Endothelial cell of umbilical vein (primary cell): ENCODE measurements around the gene PGM2L1. TPM values are rescaled to one million over a fixed set of nuclear protein-coding genes. Genes with fewer than 3 reads are reported as not detected.

Experiments
- BruUV-seq: library from RNA; stranded (reverse); fragments of 400-500 nt; replicated peaks from 2 replicates; lab custom pipeline; 2021; lab: Mats Ljungman, UMichigan
- CTCF ChIA-PET: fragments of 300-600, 350-600 bp; sonication (Branson Sonifier 250); formaldehyde crosslinking; loops from one replicate; lab custom pipeline; 2021; ENCODE audit warnings: antibody characterized with exemption, inconsistent platforms; lab: Charles Lee
- POLR2A ChIA-PET: fragments of 300-600, 350-600 bp; sonication (Branson Sonifier 250); formaldehyde crosslinking; loops from one replicate; lab custom pipeline; 2021; ENCODE audit warnings: antibody characterized with exemption, inconsistent platforms; lab: Charles Lee
- DNase-seq: peaks from one replicate; pipeline ENCODE4 v3.0.0-alpha.2; 2011; ENCODE audit warnings: low read depth, low spot score
- FAIRE-seq: peaks from 2 replicates; lab custom pipeline; 2011; peaks lifted over from hg19 to GRCh38; lab: Jason Lieb, UNC
- H2AFZ ChIP-seq: 2 replicates; pipeline ENCODE4 v1.6.0; 2012; ENCODE audit warnings: low read depth, low read length, control low read depth, inconsistent platforms
- H3K27ac ChIP-seq: 2 replicates; pipeline ENCODE4 v1.5.1; 2011; ENCODE audit warnings: low read depth, mild to moderate bottlenecking, control low read depth, low read length, moderate library complexity; ENCODE audit not compliant: insufficient read depth
- H3K27me3 ChIP-seq, 2 experiments: 2 replicates each; pipeline versions ENCODE4 v1.6.0 to v1.6.1; 2011; ENCODE audit warnings: low read length in 2 of 2, mixed read lengths in 1 of 2; ENCODE audit not compliant: control insufficient read depth in 2 of 2, insufficient read depth in 2 of 2
- H3K36me3 ChIP-seq, 2 experiments: 2 replicates in 1 of 2; 3 replicates in 1 of 2; pipeline ENCODE4 v1.5.1; 2011; ENCODE audit warnings: low read length in 2 of 2, mild to moderate bottlenecking in 1 of 2, moderate library complexity in 1 of 2; ENCODE audit not compliant: control insufficient read depth in 2 of 2, insufficient read depth in 2 of 2; ENCODE audit errors: extremely low read depth in 1 of 2
- H3K4me1 ChIP-seq: 3 replicates; pipeline ENCODE4 v1.5.1; 2011; ENCODE audit warnings: mild to moderate bottlenecking, low read length; ENCODE audit not compliant: control insufficient read depth, insufficient read depth; ENCODE audit errors: extremely low read depth
- H3K4me2 ChIP-seq: 2 replicates; pipeline ENCODE4 v1.6.1; 2011; ENCODE audit warnings: low read length, control low read depth, mixed read lengths; ENCODE audit not compliant: insufficient read depth
- H3K4me3 ChIP-seq, 3 experiments: fragments of 200-600 bp in 1 of 3; sonication (generic), shearing (Covaris generic) in 1 of 3; replicated peaks in 1 of 3; 2 replicates each; pipeline ENCODE4 v1.5.1; 2011 to 2016; ENCODE audit warnings: control low read depth in 3 of 3, low read length in 3 of 3, mild to moderate bottlenecking in 2 of 3, inconsistent platforms in 1 of 3, low read depth in 1 of 3, moderate library complexity in 1 of 3; ENCODE audit not compliant: insufficient read depth in 1 of 3
- H3K79me2 ChIP-seq: 2 replicates; pipeline ENCODE4 v1.6.0; 2012; ENCODE audit warnings: low read length, inconsistent platforms; ENCODE audit not compliant: control insufficient read depth, insufficient read depth
- H3K9ac ChIP-seq: replicated peaks from 2 replicates; pipeline ENCODE3; 2011; ENCODE audit warnings: low read length, control low read depth; ENCODE audit not compliant: insufficient read depth; ENCODE audit errors: extremely low read depth
- H3K9me1 ChIP-seq: replicated peaks from 3 replicates; pipeline ENCODE4 v1.6.0; 2011; ENCODE audit warnings: mild to moderate bottlenecking, low read length; ENCODE audit not compliant: control insufficient read depth, insufficient read depth; ENCODE audit errors: extremely low read depth
- H3K9me3 ChIP-seq: replicated peaks from 2 replicates; pipeline ENCODE4 v1.5.1; 2012; ENCODE audit warnings: low read length, inconsistent platforms; ENCODE audit not compliant: control insufficient read depth, insufficient read depth
- H4K20me1 ChIP-seq: replicated peaks from 2 replicates; pipeline ENCODE3; 2011; ENCODE audit warnings: mild to moderate bottlenecking, low read length; ENCODE audit not compliant: control insufficient read depth, insufficient read depth; ENCODE audit errors: extremely low read depth
- EZH2 ChIP-seq: IDR thresholded peaks from 2 replicates; pipeline ENCODE4 v1.6.1; 2012; ENCODE audit warnings: borderline replicate concordance, low read depth, mild to moderate bottlenecking, moderate library complexity, low read length, inconsistent platforms; ENCODE audit not compliant: severe bottlenecking
- FOS ChIP-seq: IDR thresholded peaks from 2 replicates; pipeline ENCODE4 v1.6.1; 2011; ENCODE audit warnings: mild to moderate bottlenecking, low read length, moderate library complexity, borderline replicate concordance; ENCODE audit not compliant: insufficient read depth
- GATA2 ChIP-seq: IDR thresholded peaks from 2 replicates; pipeline ENCODE4 v1.7.0; 2011; ENCODE audit warnings: low read depth, mild to moderate bottlenecking, moderate library complexity, mixed read lengths, low read length; ENCODE audit not compliant: insufficient read length, insufficient read depth
- JUN ChIP-seq: IDR thresholded peaks from 2 replicates; pipeline ENCODE4 v1.6.1; 2011; ENCODE audit warnings: borderline replicate concordance, low read depth; ENCODE audit not compliant: insufficient read length, insufficient read depth
- MYC ChIP-seq: IDR thresholded peaks from one replicate; pipeline ENCODE4 v1.6.1; 2011; ENCODE audit warnings: mild to moderate bottlenecking, low read depth, low read length
- POLR2A ChIP-seq: IDR thresholded peaks from 2 replicates; pipeline ENCODE4 v1.6.1; 2012; ENCODE audit warnings: low read depth, mild to moderate bottlenecking, control low read depth, low read length
- POLR2AphosphoS5 ChIP-seq: IDR thresholded peaks from 2 replicates; pipeline ENCODE4 v1.6.1; 2012; ENCODE audit warnings: low read depth, mild to moderate bottlenecking, control low read depth, low read length, moderate library complexity; ENCODE audit not compliant: insufficient read depth
- dilution Hi-C: fragments of 300-500 bp; cut with MboI; formaldehyde crosslinking; loops from one replicate; pipeline ENCODE4 v1.15.0; 2019; ENCODE audit warnings: low sequenced_read_pairs; ENCODE audit not compliant: extremely low pct_ligation_motif_present
- intact Hi-C: fragments of 100-400 bp; cut with micrococcal nuclease; formaldehyde crosslinking; loops from one replicate; pipeline ENCODE4 v1.10.0; 2022
- polyA plus RNA-seq, 4 experiments: library from polyadenylated mRNA; depleted of rRNA in 3 of 4; stranded (reverse) in 3 of 4; unstranded in 1 of 4; fragments of >200 nt; gene quantifications; 2 replicates each; pipeline versions ENCODE4 v1.2.1 to v1.2.3, GENCODE V29; 2011 to 2012; ENCODE audit warnings: missing spikeins in 1 of 4
- total RNA-seq: library from RNA; stranded (reverse); gene quantifications from 2 replicates; pipeline ENCODE4 v1.2.3, GENCODE V29; 2021
- TF ChIP-seq, protein P1 (sequence below), 2 donors: IDR thresholded peaks; 1 replicate in 1 of 2; 2 replicates in 1 of 2; pipeline ENCODE4 v1.5.1; 2011; ENCODE audit warnings: low read length in 2 of 2, mild to moderate bottlenecking in 2 of 2, moderate library complexity in 2 of 2, control low read depth in 1 of 2, inconsistent platforms in 1 of 2, low read depth in 1 of 2; ENCODE audit not compliant: insufficient read depth in 1 of 2; ENCODE audit errors: extremely low read depth in 1 of 2
- TF ChIP-seq, protein P2 (sequence below): IDR thresholded peaks from 2 replicates; pipeline ENCODE4 v1.6.1; 2011; ENCODE audit not compliant: insufficient read depth, insufficient read length

Gene PGM2L1
- total and polyA plus RNA-seq, 2 donors (not counting 3 experiments of a cell fraction or from before 2014, with no cell fraction given) = 7.9 to 31.4 TPM

GRCh38 chr11:74333193-74333592 is 65.0 kb downstream of the PGM2L1 start:
- H3K79me2 ChIP-seq = no peaks in the 10 kb centered on the region
- TF ChIP-seq, protein P1, sequence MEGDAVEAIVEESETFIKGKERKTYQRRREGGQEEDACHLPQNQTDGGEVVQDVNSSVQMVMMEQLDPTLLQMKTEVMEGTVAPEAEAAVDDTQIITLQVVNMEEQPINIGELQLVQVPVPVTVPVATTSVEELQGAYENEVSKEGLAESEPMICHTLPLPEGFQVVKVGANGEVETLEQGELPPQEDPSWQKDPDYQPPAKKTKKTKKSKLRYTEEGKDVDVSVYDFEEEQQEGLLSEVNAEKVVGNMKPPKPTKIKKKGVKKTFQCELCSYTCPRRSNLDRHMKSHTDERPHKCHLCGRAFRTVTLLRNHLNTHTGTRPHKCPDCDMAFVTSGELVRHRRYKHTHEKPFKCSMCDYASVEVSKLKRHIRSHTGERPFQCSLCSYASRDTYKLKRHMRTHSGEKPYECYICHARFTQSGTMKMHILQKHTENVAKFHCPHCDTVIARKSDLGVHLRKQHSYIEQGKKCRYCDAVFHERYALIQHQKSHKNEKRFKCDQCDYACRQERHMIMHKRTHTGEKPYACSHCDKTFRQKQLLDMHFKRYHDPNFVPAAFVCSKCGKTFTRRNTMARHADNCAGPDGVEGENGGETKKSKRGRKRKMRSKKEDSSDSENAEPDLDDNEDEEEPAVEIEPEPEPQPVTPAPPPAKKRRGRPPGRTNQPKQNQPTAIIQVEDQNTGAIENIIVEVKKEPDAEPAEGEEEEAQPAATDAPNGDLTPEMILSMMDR (IDR thresholded peaks at IDR 0.05; ENCODE audit: extremely low read depth in 1 of 2, insufficient read depth in 1 of 2, low read depth in 1 of 2, low read length in 2 of 2) = no peak
- TF ChIP-seq MYC = no peak
- TF ChIP-seq GATA2 = no peak
- no peak for TF ChIP-seq POLR2A
- no peak for TF ChIP-seq EZH2
- TF ChIP-seq, protein P2, sequence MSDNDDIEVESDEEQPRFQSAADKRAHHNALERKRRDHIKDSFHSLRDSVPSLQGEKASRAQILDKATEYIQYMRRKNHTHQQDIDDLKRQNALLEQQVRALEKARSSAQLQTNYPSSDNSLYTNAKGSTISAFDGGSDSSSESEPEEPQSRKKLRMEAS = no peak
- TF ChIP-seq POLR2AphosphoS5 = no peak
- no peak for TF ChIP-seq FOS
- TF ChIP-seq JUN = no peak
- H3K27me3 ChIP-seq = no peaks in the 10 kb centered on the region
- no peak overlapping the region for H2AFZ ChIP-seq
- H3K9me3 ChIP-seq = no peaks in the 10 kb centered on the region
- DNase-seq (no peak), FAIRE-seq (no peak)
- peaks cover 2 to 4% of the 10 kb centered on the region in 2 experiments for H3K36me3 ChIP-seq
- H3K27ac ChIP-seq = no peak overlapping the region
- H3K4me1 ChIP-seq = peaks cover 40% of the 10 kb centered on the region
- POLR2A ChIA-PET = no interaction called here
- no peak overlapping the region for H3K4me3 ChIP-seq
- CTCF ChIA-PET = interaction anchor here (0.7 to 3.2 kb wide), 7 partner anchors 11 to 116 kb away, joined by 3 to 13 read pairs (median 5); no protein-coding TSS in a partner anchor
- H3K4me2 ChIP-seq = no peak overlapping the region
- intact Hi-C loops (no loop called here), dilution Hi-C loops (no loop called here)
- H4K20me1 ChIP-seq = no peaks in the 10 kb centered on the region
- H3K9ac ChIP-seq = no peak overlapping the region
- no peaks in the 10 kb centered on the region for H3K9me1 ChIP-seq
- no TSS peak for BruUV-seq
